Uterus (tissue), 2 donors: ENCODE results near the gene LETMD1.

Experiments used
- POLR2A ChIP-seq, 2 donors: fragments of 450-650 bp; IDR thresholded peaks; one replicate each; pipeline ENCODE4 v1.6.1; 2016; ENCODE audit warnings: antibody characterized with exemption in 2 of 2, mild to moderate bottlenecking in 1 of 2, moderate library complexity in 1 of 2
- TF ChIP-seq, protein P1 (sequence below), 4 experiments: fragments of 200-600 bp in 2 of 4; fragments of 450-650 bp in 2 of 4; sonication (generic) in 2 of 4; IDR thresholded peaks; one replicate each; pipeline ENCODE4 v1.5.1; 2016 to 2019; ENCODE audit warnings: antibody characterized with exemption in 4 of 4, mild to moderate bottlenecking in 2 of 4, moderate library complexity in 1 of 4

DNA sequence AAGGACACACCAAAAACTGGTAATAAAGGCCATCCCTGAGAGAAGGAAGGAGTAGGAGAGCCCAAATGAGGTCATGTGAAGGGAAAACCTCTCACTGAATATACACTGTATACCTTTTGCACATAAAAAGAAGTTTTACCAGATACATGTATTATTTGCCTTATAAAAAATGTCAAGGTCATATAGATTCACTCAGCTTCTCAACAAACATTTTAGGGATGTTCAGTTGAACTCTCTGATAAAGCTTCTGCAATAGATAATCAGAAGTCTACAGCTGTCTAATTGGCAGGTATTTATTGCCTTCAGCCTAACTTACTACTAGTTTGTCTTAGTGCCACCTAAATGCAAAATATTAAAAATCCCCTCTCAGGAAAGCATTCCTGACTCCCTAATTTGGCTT, 30.7 kb upstream of the LETMD1 start:
- TF ChIP-seq, protein P1, sequence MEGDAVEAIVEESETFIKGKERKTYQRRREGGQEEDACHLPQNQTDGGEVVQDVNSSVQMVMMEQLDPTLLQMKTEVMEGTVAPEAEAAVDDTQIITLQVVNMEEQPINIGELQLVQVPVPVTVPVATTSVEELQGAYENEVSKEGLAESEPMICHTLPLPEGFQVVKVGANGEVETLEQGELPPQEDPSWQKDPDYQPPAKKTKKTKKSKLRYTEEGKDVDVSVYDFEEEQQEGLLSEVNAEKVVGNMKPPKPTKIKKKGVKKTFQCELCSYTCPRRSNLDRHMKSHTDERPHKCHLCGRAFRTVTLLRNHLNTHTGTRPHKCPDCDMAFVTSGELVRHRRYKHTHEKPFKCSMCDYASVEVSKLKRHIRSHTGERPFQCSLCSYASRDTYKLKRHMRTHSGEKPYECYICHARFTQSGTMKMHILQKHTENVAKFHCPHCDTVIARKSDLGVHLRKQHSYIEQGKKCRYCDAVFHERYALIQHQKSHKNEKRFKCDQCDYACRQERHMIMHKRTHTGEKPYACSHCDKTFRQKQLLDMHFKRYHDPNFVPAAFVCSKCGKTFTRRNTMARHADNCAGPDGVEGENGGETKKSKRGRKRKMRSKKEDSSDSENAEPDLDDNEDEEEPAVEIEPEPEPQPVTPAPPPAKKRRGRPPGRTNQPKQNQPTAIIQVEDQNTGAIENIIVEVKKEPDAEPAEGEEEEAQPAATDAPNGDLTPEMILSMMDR (IDR thresholded peaks at IDR 0.05): no peak
- TF ChIP-seq POLR2A (IDR thresholded peaks at IDR 0.05): no peak
